Left ventricle myocardium inferior (tissue), 1 donor: ENCODE measurements around the gene NUP210L. TPM values are rescaled to one million over a fixed set of nuclear protein-coding genes. Genes with fewer than 3 reads are reported as not detected.
"Not testable (repeated sequence)": the region's sequence is repeated elsewhere in the genome, so short reads cannot be mapped to it uniquely, and the experiment has no call there.

Experiments used
- DNase-seq: peaks from one replicate; pipeline ENCODE4 v3.0.0-alpha.2; 2020
- H3K27ac ChIP-seq: fragments of 200-600 bp; replicated peaks from 2 replicates; pipeline ENCODE4 v1.8.0; 2021
- H3K27me3 ChIP-seq: fragments of 200-600 bp; 2 replicates; pipeline ENCODE4 v1.8.0; 2021; ENCODE audit warnings: low read depth
- H3K36me3 ChIP-seq: fragments of 200-600 bp; 2 replicates; pipeline ENCODE4 v1.8.0; 2021
- H3K4me1 ChIP-seq: fragments of 200-600 bp; 2 replicates; pipeline ENCODE4 v1.8.0; 2021
- H3K4me3 ChIP-seq: fragments of 200-600 bp; 2 replicates; pipeline ENCODE4 v1.8.0; 2021; ENCODE audit warnings: mild to moderate bottlenecking, moderate library complexity
- H3K9me3 ChIP-seq: fragments of 200-600 bp; replicated peaks from 2 replicates; pipeline ENCODE4 v1.8.0; 2021
- CTCF ChIP-seq: fragments of 200-600 bp; IDR thresholded peaks from 2 replicates; pipeline ENCODE4 v1.8.0; 2021; ENCODE audit warnings: antibody characterized with exemption, mild to moderate bottlenecking, borderline replicate concordance
- intact Hi-C: fragments of 100-400 bp; cut with micrococcal nuclease; formaldehyde crosslinking; loops from one replicate; pipeline ENCODE4 v1.11.0; 2022
- total RNA-seq: library from RNA; stranded (reverse); fragmentation: NEBNext Ultra II Directional; extraction: Animal tissue kit (Norgen Biotek cat#: 25700); gene quantifications from one replicate; pipeline ENCODE4 v1.2.1, GENCODE V29; 2021
- donor health status: DM: no; HTN: yes; CAD: no; lungs with severe emphysema.

The NUP210L gene
- total RNA-seq, 1 donor from 2014 or later: 0.30 TPM

GRCh38 chr1:154076413-154076812 is 78.5 kb downstream of the NUP210L start:
- Histone ChIP-seq H3K4me3 (no peak overlapping the region), H3K36me3 (no peaks in the 10 kb centered on the region), H3K4me1 (no peaks in the 10 kb centered on the region), H3K9me3 (peaks cover 17% of the 10 kb centered on the region), H3K27ac (no peak overlapping the region), H3K27me3 (peaks cover 5% of the 10 kb centered on the region)
- DNase-seq: no peak
- intact Hi-C loops: no loop called here
- no peak for TF ChIP-seq CTCF

GRCh38 chr1:154075746-154076145 is 79.1 kb downstream of the NUP210L start:
- Histone ChIP-seq H3K9me3 (peaks cover 17% of the 10 kb centered on the region), H3K4me3 (no peak overlapping the region), H3K27me3 (peaks cover 5% of the 10 kb centered on the region), H3K27ac (no peak overlapping the region), H3K4me1 (no peaks in the 10 kb centered on the region), H3K36me3 (no peaks in the 10 kb centered on the region)
- intact Hi-C loops: no loop called here
- DNase-seq: no peak
- no peak for TF ChIP-seq CTCF

GRCh38 chr1:154062309-154062708 is 92.6 kb downstream of the NUP210L start:
- no peak for DNase-seq
- no peak for TF ChIP-seq CTCF
- Histone ChIP-seq H3K27me3 (no peaks in the 10 kb centered on the region), H3K9me3 (no peaks in the 10 kb centered on the region), H3K4me3 (no peak overlapping the region), H3K4me1 (no peaks in the 10 kb centered on the region), H3K36me3 (no peaks in the 10 kb centered on the region), H3K27ac (no peak overlapping the region)
- intact Hi-C loops: no loop called here

GRCh38 chr1:154047436-154047835 is 107.4 kb downstream of the NUP210L start:
- DNase-seq, H3K36me3 ChIP-seq, H3K27me3 ChIP-seq, H3K4me1 ChIP-seq, H3K4me3 ChIP-seq, intact Hi-C loops, H3K9me3 ChIP-seq, H3K27ac ChIP-seq: not testable (repeated sequence)

- intact Hi-C loops, DNase-seq: not testable (repeated sequence)
Observed at GRCh38 chr1:154033697-154034096, 121.2 kb downstream of the NUP210L start.

GRCh38 chr1:154019940-154020339 is 134.9 kb downstream of the NUP210L start:
- Histone ChIP-seq H3K27me3 (no peaks in the 10 kb centered on the region), H3K4me1 (no peaks in the 10 kb centered on the region), H3K36me3 (no peaks in the 10 kb centered on the region), H3K9me3 (no peaks in the 10 kb centered on the region), H3K4me3 (no peak overlapping the region), H3K27ac (no peak overlapping the region)
- intact Hi-C loops: no loop called here
- TF ChIP-seq CTCF: no peak
- DNase-seq: no peak

More at GRCh38 chr1:154033697-154034096, 121.2 kb downstream of the NUP210L start:
- H3K27ac ChIP-seq, H3K36me3 ChIP-seq, H3K4me1 ChIP-seq, H3K27me3 ChIP-seq, H3K4me3 ChIP-seq: not testable (repeated sequence)
- peaks cover 25% of the 10 kb centered on the region for H3K9me3 ChIP-seq

- Histone ChIP-seq H3K4me1 (no peaks in the 10 kb centered on the region), H3K4me3 (no peak overlapping the region), H3K9me3 (no peaks in the 10 kb centered on the region), H3K27me3 (no peaks in the 10 kb centered on the region), H3K27ac (no peak overlapping the region), H3K36me3 (no peaks in the 10 kb centered on the region)
- intact Hi-C loops: no loop called here
- DNase-seq: no peak
- no peak for TF ChIP-seq CTCF
Observed at GRCh38 chr1:154019269-154019668, 135.6 kb downstream of the NUP210L start.
